GM12874 (cell line): Measurements from ENCODE around the gene PHACTR4.

Source experiments
- TF ChIP-seq, protein P1 (sequence below): IDR thresholded peaks from 2 replicates; pipeline ENCODE4 v1.5.1; 2011; ENCODE audit warnings: low read depth, mild to moderate bottlenecking, control low read depth, low read length, moderate library complexity; ENCODE audit not compliant: insufficient read depth

PHACTR4 gene

DNA sequence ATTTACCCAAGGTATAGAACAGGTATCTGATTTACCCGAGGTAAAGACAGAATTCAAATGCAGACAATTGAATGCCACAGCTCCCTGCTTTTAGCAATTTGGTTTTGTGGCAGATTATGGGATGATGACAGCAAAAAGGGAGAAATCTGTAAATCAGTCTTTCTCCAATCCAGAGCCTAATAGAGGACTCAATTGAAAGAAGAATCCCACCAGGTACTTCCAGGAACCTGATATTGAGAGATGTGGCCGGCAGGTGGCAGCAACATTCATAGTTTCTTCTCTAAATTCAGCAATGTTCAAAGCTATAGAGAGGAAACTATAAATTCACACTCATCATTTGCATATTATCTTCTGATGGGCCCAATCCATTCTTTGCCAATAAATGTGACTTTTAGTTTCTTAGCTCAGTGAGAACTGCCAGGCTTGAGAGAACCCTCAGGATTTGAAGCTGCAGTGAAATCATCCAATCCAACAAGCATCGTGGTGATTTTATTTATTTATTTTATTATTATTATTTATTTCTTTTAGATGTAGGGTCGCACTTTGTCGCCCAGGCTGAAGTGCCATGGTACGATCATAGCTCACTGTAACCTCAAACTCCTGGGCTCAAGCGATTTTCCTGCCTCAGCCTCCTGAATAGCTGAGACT lies 9.8 kb upstream of the PHACTR4 start:
- TF ChIP-seq, protein P1, sequence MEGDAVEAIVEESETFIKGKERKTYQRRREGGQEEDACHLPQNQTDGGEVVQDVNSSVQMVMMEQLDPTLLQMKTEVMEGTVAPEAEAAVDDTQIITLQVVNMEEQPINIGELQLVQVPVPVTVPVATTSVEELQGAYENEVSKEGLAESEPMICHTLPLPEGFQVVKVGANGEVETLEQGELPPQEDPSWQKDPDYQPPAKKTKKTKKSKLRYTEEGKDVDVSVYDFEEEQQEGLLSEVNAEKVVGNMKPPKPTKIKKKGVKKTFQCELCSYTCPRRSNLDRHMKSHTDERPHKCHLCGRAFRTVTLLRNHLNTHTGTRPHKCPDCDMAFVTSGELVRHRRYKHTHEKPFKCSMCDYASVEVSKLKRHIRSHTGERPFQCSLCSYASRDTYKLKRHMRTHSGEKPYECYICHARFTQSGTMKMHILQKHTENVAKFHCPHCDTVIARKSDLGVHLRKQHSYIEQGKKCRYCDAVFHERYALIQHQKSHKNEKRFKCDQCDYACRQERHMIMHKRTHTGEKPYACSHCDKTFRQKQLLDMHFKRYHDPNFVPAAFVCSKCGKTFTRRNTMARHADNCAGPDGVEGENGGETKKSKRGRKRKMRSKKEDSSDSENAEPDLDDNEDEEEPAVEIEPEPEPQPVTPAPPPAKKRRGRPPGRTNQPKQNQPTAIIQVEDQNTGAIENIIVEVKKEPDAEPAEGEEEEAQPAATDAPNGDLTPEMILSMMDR, result peak; percentile 60

DNA sequence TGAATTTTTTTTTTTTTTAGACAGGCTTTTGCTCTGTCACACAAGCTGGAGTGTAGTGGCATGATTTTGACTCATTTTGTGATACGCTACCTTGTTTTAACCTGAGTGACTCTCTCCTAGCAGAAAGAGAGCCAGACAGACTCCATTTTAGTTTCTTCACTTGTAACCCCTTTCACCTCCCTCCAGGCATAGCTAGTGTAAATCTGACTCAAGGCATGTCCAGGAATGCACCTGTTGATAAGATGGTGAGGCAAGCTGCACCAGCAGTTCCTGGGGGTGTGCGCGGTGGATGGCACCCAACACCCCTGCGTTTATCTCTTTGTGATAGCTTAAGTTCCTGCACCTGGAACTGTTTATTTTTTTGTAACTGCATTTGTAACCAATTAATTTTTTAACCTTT lies 4.7 kb upstream of the PHACTR4 start:
- TF ChIP-seq, protein P1, result no peak

DNA sequence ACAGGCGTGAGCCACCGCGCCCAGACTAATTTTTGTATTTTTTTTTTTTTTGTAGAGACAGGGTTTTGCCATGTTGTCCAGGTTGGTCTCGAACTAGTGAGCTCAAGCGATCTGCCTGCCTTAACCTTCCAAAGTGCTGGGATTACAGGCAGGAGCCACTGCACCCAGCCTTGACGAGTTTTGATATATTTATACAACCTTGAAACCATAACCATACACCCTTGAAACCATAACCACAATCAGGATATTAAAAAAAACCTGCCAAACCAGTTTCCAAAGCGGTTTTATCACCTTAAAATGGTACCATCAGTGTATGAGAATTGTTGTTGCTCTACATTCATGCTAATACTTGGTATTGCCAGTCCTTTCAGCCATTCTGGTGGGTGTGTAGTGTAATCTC lies 3.7 kb upstream of the PHACTR4 start:
- TF ChIP-seq, protein P1, result no peak

DNA sequence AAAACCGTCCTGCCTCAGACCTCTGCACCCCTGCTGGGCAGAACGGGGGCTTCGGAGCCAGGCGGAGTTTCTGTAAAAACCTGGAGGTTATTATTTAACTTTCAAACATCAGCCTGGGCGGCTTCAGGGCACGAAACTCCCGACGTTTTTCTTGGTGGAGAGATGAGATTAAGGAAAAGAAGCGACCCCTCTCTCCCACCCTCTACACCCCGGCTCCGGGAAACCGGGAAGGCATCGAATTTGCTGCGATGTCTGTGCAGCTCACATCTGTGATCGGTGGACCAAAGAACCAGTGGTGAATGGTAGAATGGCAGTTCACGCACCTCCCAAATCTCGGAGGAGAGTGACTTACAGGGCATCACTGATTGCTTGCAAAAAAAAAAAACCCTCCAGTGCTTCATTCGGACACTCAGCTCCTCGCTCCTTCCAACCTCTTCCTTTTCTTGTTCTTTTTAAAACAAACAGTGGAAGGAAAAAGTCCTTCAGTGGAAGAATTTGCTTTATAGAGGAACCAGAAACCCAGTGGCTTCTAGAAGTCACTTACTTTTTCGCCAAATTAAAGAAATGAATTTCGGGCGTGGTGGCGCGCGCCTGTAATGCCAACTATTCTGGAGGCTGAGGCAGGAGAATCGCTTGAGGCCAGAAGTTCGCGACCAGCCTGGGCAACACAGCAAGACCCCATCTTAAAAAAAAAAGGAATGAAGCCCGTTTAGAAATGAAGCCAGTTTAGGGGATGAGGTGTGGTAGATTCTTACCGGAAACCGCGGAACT lies 884 bp downstream of the PHACTR4 start:
- TF ChIP-seq, protein P1, result no peak

DNA sequence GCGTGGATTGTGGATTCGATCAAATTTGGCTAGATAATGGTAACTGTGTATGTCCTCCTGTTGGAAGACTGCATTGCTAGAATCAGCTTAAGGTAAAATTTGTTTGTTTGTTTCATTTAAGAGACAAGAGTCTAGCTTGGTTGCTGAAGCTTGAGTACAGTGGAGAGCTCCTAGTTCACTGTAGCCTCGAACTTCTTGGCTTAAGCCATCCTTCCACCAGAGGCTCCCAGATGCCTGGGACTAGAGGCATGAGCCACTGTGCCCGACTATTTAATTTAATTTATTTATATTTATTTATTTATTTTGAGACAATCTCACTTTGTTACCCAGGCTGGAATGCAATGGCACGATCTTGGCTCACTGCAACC lies 1.5 kb downstream of the PHACTR4 start:
- TF ChIP-seq, protein P1, result no peak

DNA sequence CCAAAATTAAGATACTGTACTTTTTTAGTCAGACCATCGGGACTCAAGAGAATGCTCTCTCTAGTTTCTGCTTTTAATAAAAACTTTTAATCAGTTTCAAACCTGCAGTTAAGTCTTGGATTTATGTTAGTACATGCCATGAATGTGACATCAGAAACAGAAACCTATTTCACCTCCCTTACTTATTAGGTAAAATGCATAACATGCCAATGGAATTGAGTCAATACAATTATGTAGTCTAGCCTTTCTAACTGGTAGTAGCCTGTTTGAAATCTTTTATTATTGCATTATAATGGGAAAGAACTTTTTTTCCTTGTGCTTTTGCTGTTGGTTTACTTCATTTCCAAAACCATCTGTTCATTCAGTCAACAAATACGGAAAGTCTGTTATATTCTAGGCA lies 4.8 kb downstream of the PHACTR4 start:
- TF ChIP-seq, protein P1, result no peak

DNA sequence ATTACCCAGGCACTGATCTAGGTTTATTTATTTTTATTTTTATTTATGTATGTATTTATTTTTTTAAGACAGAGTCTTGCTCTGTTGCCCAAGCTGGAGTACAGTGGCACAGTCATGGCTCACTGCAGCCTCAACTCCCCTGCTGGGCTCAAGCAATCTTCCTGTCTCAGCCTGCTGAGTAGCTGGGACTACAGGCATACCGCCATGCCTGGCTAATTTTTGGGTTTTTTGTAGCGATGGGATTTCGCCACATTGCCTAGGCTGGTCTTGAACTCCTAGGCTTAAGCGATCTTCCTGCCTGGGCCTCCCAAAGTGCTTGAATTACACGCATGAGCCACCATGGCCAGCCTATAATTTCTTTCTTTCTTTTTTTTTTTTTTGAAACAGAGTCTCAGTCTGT lies 9.4 kb downstream of the PHACTR4 start:
- TF ChIP-seq, protein P1, result no peak
